ENCODE measurements around the gene AMZ1.

The AMZ1 gene, protein sequence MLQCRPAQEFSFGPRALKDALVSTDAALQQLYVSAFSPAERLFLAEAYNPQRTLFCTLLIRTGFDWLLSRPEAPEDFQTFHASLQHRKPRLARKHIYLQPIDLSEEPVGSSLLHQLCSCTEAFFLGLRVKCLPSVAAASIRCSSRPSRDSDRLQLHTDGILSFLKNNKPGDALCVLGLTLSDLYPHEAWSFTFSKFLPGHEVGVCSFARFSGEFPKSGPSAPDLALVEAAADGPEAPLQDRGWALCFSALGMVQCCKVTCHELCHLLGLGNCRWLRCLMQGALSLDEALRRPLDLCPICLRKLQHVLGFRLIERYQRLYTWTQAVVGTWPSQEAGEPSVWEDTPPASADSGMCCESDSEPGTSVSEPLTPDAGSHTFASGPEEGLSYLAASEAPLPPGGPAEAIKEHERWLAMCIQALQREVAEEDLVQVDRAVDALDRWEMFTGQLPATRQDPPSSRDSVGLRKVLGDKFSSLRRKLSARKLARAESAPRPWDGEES

DNA sequence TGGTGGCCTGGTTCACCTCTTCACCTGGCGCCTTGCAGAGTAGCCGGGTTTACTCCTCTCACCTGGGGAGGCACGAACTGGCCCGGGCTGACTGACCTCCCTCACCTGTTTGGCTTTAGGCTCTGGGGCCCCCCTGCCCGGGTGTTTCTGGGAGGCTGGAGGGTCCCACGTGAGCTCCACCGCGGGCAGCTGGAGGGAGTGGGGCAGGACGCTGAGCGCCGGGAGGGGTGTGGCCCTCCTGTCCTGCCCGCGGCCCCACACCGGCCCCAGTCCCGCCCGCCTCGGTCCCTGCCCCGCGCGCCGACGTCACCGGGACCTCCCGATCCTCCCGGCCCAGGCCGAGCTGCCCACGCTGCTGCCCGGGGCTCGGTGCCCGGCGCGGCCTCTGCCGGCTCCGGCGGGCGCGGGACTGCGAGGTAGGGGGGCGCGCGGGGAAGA lies at the start of gene AMZ1:
Gene AMZ1 (plus strand): TSS at position 322 of the 438 bp plus-strand sequence. CDS start 12,250 bp downstream, outside the sequence.
- DNase-seq (ENCODE audit: low spot score), result no peak

DNA sequence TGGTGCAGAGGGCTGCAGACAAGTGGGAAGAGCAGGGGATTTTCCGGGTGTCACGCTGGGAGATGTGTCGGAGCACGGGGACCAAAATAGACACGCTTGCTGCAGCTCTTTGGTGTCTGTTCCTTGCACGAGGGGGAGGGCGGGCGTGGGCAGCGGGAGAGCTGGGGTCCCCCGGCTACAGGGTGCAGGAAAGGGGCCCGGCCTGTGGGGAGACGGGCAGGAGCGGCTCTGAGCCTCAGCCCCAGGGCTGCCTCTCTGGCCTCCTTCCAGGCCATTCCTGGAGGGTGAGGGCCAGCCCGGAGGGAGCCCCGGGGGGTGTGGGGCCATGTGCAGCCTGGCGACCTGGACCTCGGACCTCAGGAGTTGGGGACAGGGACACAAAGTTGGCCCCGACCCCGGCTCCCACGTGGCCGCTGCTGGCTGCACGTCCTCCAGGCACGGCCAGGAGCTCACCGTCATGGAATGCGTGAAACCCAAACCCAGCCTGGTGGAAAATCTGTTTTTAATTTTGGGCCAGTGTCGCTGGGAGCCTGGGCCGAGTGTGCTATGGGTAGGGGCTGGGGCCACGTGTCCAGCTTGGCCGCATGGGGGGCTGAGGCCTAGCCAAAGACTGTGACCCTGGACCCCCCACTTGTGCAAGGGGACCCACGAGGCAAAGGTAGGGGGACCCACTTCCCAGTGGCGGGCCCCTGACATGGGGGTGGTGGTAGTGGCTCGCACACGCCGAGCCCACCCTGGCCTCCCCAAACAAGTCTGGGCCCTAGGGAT lies 49.6 kb upstream of the AMZ1 start:
- DNase-seq (ENCODE audit: low spot score), result no peak

DNA sequence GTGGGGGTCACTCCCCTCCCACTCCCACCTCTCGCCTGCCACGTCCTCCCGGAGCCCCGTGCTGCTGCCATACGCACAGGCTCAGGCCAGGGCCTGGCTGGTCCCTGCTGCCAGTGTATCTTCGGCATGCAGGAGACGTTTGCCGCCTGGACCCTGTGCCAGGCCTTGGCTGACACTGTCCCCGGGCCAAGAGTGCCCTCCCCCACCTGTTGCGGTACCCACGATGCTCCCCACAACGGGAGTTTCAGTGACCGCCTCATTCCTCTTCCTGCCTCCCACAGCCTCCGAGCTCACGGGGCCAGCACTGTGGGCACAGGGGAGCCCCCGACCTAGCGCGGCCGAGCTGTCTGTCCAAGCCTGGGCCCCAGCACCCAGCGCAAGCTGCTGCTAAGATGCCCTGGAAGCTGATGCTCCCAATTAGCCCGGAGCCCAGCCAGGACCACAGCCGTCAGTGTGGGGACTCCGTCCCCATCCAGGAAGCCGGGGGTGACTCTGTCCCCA lies 48.8 kb upstream of the AMZ1 start:
- no peak for DNase-seq (ENCODE audit: low spot score)

DNA sequence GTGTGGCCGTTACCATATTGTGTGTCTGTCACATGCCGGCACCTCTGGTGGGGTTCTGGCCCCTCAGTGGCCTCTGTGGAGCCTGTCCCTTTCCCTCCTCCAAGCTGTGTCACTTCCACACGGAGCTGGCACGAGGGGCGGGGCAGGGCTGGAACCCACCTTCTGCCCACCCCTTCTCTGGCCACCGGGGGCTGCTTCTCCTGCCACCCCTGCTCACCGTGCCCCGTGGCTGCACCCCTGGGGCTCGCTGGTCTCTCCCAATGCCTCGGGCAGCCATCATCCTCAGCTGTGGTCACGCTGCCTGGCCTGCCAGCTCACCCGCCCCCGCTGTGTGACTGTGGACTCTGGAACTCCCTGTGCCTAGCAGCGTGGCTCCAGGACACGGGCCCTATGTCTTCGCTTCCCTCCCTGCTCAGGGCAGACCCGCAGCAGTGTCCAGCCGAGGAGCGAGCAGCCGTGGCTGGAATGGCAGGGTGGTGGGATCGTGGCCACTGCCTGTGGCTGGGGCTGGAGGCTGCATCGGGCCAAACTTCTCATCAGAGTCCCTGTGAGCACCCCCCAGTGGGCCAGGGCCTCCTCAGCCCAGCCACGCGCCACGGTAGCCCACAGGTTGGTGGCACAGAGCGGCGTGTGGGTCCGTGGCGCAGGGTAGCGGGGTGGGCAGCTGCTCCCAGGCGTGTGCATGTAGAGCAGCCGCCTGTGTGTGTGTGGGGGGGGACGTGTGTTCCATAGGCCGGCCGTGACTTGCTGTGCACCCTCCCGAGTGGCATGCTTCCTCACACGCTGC lies 48.1 kb upstream of the AMZ1 start:
- no peak for DNase-seq (ENCODE audit: low spot score)

DNA sequence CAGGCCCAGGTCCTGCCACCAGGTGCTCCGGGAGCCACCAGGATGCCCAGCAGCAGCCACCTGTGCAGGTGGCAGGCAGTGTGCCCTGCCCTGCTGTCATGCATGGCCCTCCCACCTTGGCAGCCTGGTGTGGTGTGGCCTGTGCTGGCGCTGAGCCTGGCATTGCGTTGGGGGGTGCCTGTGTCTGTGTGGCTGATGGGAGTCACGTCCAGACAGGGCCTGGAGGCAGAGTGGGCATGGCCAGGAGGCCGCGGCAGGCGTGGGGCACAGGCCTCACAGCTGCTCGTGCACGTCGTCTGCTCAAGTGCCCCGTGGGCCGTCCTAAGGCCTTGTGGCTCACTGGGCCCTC lies 47.5 kb upstream of the AMZ1 start:
- DNase-seq (ENCODE audit: low spot score), result no peak

DNA sequence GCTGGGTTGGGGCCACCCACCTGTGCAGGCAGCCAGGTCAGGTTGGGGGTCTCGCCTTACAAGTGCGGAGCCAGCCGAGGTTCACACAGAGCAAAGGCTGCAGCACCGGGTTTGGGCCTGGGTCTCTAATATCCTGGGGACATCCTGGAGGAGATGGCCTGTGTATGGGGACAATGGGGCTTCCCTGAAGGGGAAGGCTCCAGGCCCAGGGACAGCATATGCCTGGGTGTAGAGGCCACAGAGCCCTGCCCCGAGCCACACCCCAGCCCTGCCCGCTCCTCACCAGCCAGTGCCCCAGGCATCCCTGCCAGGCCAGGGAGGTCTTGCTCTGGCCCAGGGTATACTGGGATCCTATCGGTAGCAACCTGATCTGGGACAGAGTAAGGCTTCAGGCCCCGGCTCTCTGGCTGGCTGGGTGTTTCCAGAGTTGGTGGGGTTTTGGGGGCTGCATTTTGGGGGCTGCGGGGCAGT lies 47.1 kb upstream of the AMZ1 start:
- no peak for DNase-seq (ENCODE audit: low spot score)

DNA sequence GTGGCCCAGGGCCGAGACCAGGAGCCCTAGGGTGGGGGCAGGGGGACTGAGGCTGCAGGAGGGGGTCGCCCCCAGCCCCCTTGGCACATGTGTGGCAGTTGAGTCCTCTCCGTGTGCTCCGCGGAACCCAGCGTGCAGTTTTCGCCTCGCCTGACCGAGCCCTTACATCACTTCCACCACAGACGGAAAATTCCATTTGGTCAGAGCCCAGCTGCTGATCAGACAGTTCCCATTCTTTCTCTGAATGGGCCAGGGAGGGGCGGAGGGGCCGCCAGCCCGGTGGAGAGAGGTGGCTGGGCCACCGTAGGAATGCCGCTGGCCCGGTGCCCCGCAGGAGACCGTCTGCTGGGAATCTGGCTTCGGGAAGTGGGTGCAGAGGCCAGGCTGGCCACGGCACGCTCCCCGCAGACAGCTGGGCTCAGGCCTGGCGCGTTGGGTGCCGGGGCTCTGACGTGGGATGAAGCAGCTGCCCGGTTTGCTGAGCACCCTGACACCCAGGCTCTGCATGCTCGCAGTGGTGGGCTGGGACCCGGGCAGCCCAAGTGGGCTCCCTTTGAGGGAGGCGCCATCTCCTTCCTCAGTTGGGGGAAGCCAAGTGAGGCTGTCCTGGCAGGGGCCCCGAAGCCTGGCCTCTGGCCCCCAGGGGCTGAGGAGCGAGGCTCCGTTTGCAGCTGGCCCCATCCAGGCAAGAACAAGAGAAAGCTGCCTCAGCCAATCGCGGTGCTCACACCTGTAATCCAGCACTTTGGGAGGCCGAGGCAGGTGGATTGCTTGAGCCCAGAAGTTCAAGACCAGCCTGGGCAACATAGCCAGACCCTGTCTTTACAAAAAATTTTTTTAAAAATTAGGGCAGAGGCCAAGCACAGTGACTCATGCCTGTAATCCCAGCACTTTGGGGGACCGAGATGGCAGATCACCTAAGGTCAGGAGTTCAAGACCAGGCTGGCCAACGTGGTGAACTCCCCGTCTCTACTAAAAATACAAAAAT lies 46.3 kb upstream of the AMZ1 start:
- no peak for DNase-seq (ENCODE audit: low spot score)

DNA sequence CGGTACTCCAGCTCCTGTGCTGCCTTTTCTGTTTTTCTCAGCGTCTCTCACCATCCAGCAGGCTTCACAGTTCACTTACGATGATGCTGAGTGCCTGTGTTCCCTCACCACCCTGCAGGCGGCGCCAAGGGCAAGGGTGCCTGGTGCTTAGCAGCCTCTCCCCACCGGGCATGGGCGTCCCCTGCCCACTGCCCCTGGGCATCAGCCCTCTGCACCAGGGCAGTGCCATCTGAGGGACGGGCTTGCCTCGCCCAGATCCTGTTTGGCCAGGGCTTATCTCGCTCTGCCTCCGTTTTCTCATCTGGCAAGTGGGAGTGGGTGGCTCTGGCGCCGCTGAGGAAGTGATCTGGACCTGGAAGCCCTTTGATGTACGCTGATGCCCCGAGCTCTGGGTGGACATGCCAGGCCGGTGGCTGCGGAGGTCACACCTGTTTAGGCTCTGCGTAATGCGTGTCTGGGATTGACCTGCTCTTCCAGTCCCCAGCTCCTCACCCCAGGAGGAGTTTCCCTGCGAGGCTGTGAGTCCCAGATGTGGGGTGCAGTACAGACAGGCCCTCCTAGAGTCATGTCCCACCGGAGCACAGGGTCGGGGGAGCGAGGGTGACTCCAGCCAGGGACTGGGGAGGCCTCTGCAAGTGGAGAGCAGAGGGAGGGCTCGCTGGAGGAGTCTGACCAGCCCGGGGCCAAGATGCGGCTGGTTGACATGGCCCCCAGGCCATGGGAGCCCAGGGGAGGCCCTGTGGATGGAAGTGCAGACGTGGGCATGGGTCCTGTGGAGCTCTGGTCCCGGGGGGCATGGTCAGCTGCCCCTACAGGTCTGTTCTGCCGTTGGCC lies 44.4 kb upstream of the AMZ1 start:
- no peak for DNase-seq (ENCODE audit: low spot score)

DNA sequence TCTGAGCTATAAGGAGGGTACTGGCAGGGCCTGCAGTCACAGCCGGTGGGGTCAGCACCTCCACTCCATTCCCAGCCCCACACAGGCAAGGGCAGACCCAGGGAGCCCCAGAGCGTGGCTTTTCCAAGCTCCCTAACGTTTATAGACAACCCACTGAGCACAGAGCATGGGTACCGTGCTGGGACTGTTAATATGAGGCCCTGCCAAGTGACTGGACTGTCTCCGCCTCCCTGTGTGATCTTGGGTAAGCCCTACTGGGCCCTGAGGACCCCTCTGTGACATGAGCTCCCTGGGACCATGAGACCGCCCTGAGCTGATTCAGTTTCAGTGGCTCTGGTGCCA lies 43.8 kb upstream of the AMZ1 start:
- DNase-seq (ENCODE audit: low spot score), result no peak

DNA sequence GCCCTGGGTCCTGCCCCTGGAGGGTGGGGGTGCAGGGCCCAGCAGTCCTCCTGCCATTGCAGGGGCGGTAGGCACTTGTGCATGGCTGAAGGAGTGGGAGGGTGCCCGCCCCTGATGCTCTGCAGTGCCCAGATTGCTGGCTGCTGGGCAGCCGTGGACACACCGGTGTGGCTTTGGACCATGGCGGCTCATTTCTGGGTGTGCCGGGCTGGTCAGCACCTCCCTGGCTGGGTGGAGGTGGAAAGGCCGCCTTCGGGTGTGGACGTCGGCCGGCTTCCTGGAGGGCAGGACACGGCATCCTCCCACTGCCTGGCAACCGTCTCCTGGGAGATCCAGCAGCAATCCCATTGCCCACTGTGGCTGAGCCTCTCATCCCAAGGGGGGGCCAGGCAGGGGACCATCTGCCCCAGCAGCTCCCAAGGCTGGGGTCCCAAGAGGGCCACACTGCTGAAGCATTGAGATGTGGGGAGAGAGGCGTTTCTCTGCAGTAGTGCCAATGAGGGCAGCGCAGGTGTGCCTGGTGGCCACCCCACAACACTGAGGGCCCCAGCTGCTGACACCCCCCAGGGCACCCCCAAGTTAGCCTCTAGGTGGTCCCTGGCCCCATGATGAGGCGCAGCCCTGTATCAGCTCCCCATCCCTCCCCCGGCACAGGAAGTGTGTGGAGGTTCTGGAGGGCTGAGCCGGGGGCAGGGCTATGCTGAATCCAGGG lies 43.3 kb upstream of the AMZ1 start:
- no peak for DNase-seq (ENCODE audit: low spot score)

DNA sequence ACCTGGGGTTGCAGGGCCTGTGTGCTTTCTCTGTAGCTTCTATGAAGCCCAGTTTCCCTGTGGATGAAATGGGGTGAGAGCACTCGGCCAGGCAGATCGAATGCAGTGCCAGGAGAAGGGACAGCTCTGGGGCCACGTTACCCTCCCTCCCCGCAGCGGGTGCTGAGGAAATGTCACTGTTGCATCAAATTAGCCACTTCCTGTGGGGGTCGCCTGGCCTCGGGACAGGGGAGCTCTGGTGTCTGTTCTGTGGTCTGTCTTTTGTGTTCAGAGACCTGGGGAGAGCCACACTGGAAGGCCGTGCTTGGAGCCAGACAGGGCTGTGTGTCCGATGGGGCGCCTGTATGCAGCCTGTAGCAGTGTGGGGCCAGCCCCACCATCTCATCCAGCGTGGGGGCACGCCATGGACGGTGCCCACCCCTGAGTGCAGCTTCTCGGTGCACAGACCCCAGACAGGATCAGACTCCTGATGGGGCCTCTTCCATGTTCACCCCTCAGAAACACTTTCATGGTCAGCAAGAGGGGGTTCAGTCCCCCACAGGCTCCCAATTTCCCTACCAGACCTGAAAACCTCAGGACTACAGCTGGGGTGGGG lies 42.6 kb upstream of the AMZ1 start:
- no peak for DNase-seq (ENCODE audit: low spot score)

DNA sequence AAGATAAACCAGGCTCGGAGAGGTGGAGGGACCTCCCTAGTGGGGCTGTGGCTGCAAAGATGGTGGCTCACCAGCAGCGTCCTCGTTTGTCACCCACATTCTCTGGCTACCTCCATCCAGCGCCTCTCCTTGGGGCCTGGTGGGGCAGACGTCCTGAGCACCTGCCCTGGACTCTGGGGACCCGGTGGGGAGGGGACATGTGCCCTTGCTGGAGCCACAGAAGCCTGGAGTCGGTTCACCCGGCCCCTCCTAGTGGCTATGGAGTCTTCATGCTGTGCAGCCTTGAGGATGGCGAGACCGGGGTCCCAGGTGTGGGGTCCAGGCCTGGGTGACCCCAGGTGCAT lies 41.7 kb upstream of the AMZ1 start:
- DNase-seq (ENCODE audit: low spot score), result no peak

DNA sequence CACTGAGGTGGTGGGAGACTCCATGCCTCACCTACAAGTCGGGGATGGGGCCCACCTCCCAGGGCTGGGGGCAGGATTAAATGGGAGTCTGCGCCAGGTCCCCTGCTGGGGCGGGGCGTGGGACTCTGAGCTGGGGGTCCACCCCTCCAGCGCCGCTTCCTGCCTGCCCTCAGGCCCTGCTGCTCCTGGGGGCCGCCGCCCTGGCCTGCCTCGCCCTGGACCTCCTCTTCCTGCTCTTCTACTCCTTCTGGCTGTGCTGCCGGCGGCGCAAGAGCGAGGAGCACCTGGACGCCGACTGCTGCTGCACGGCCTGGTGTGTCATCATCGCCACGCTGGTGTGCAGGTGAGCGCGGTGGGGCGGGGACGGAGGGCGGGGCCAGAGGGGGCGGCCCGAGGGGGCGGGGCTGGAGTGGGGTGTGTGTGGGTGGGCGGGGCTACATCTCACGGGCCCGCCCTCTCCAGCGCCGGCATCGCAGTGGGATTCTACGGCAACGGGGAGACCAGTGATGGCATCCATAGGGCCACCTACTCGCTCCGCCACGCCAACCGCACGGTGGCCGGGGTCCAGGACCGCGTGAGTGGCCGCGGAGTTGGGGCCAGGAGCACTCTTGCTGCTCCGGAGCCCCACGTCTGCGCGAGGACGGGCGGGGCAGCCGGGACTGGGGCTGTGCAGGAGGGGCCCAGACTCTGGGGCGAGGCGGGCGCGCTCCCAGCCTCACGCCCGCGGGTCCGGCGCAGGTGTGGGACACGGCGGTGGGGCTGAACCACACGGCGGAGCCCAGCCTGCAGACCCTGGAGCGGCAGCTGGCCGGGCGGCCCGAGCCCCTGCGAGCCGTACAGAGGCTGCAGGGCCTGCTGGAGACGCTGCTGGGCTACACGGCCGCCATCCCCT lies 41.1 kb upstream of the AMZ1 start:
- DNase-seq (ENCODE audit: low spot score), result no peak

DNA sequence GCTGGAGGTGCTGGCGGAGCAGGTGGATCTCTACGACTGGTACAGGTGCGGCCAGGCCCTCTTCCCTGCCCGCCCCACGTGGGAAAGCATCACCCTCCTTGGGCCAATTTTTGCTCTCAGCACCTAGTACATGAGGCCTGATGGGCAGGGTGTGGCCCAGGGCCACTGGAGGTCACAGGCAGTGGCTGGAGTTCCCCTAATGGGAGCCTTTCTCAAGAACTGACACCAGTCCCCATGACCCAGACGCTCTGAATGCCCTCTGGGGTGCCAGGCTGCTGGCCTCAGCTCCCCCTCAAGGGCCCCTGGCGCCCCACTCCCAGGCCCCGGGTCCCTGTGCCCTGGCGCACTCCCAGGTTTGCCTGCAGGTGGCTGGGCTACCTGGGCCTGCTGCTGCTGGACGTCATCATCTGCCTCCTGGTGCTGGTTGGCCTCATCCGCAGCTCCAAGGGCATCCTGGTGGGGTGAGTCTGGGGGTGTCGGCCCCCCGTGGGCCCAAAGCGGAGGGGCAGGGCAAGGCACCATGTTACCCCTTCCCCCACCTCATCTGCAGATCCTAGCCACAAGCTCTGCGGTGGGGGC lies 40.3 kb upstream of the AMZ1 start:
- no peak for DNase-seq (ENCODE audit: low spot score)

DNA sequence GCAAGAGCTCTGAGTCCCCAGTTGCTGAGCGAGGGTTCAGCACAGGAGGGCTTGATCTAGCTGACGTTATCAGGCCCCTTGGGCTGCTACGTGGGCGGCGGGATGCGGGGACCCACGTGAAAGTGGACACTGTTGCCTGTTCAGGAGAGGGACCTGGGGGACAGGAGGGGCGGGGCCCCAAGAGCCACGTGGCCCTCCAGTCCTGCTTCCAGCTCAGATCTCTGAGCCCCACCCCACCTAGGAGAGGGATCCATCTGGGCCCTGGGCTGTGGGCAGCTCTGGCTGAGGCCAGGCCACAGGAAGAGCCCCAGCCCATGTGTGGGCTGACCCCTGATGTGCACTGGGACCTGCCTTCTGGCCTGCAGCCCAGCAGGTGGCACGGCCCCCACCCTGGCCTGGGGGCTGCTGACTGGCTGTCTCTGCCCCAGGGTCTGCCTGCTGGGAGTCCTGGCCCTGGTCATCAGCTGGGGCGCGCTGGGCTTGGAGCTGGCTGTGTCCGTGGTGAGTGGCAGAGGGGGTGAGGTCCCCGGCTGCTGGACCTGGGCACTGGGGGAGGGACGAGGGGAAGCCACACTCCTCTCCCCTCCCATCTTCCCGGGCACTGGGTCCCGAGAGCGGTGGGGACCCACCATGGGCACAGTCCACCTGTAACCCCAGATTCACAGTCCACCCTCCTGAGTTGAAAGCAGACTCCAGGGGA lies 38.7 kb upstream of the AMZ1 start:
- no peak for DNase-seq (ENCODE audit: low spot score)

DNA sequence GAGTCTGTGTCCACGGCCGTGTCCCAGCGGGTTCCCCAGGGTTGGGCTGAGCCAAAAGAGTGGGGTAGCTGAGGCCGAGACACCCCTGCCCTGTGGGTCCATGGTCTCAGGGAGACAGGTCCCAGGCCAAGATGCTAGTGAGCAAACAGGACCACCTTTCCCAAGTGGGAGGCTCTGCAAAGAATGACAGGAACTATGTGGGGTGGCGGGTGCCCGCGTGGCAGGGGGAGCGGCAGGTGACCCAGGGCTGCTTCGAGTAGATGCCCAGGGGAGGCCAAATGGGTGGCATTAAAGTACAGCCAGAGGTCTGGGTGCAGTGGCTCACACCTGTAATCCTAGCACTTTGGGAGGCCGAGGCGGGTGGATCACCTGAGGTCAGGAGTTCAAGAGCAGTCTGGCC lies 38.0 kb upstream of the AMZ1 start:
- no peak for DNase-seq (ENCODE audit: low spot score)

DNA sequence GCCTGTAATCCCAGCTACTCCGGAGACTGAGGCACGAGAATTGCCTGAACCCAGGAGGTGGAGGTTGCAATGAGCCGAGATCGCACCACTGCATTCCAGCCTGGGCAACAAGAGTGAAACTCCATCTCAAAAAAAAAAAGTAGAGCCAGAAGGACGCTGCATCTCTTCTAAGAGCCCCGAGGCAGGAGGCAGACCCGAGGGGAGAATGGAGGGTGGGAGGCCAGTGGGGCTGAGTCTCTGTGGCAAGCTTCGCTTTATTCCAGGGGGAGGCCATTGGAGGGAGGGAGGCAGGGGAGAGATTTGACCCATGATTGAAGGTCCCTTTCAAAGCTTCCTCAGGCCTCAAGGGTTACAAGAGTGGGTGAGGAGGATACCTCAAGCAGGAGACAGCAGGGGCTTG lies 37.6 kb upstream of the AMZ1 start:
- no peak for DNase-seq (ENCODE audit: low spot score)
